Type B pancreatic cell (in vitro differentiated cells): ENCODE data around the gene ZC2HC1C. TPM values are rescaled to one million over a fixed set of nuclear protein-coding genes. Genes with fewer than 3 reads are reported as not detected.

Source experiments
- DNase-seq: peaks from one replicate; pipeline ENCODE4 v3.0.0; 2021; ENCODE audit warnings: mixed read lengths; ENCODE audit not compliant: unreplicated experiment; ENCODE audit errors: extremely low spot score
- H3K27ac Mint-ChIP-seq: 2 replicates; pipeline ENCODE4 v1.8.0; 2021; ENCODE audit warnings: mild to moderate bottlenecking, mixed read lengths
- H3K27me3 Mint-ChIP-seq: 2 replicates; pipeline ENCODE4 v1.8.0; 2021; ENCODE audit warnings: mixed read lengths
- H3K36me3 Mint-ChIP-seq: 2 replicates; pipeline ENCODE4 v1.8.0; 2021; ENCODE audit warnings: mixed read lengths
- H3K4me1 Mint-ChIP-seq: one replicate; pipeline ENCODE4 v1.8.0; 2021; ENCODE audit warnings: mixed read lengths; ENCODE audit not compliant: unreplicated experiment
- H3K4me3 Mint-ChIP-seq: 2 replicates; pipeline ENCODE4 v1.8.0; 2021; ENCODE audit warnings: mild to moderate bottlenecking, mixed read lengths
- H3K9me3 Mint-ChIP-seq: 2 replicates; pipeline ENCODE4 v1.8.0; 2021; ENCODE audit warnings: mixed read lengths
- total RNA-seq: library from RNA; stranded (reverse); gene quantifications from 2 replicates; pipeline ENCODE4 v1.2.1, GENCODE V29; 2021; ENCODE audit warnings: low replicate concordance
- TF ChIP-seq, protein P1 (sequence below): fragments of 200-600 bp; sonication (generic); conservative IDR thresholded peaks from 2 replicates; pipeline ENCODE4 v1.5.0; 2021; ENCODE audit warnings: antibody characterized with exemption, mild to moderate bottlenecking

Gene ZC2HC1C
- total RNA-seq, 1 donor from 2014 or later: 3.7 TPM

GRCh38 chr14:75084513-75084912, 15.1 kb downstream of the ZC2HC1C start:
- Mint-ChIP-seq H3K27me3 (no peaks in the 10 kb centered on the region), H3K36me3 (peaks cover 35% of the 10 kb centered on the region), H3K27ac (no peak overlapping the region), H3K4me3 (no peak overlapping the region), H3K4me1 (peaks cover 11% of the 10 kb centered on the region), H3K9me3 (no peaks in the 10 kb centered on the region)
- TF ChIP-seq, protein P1, sequence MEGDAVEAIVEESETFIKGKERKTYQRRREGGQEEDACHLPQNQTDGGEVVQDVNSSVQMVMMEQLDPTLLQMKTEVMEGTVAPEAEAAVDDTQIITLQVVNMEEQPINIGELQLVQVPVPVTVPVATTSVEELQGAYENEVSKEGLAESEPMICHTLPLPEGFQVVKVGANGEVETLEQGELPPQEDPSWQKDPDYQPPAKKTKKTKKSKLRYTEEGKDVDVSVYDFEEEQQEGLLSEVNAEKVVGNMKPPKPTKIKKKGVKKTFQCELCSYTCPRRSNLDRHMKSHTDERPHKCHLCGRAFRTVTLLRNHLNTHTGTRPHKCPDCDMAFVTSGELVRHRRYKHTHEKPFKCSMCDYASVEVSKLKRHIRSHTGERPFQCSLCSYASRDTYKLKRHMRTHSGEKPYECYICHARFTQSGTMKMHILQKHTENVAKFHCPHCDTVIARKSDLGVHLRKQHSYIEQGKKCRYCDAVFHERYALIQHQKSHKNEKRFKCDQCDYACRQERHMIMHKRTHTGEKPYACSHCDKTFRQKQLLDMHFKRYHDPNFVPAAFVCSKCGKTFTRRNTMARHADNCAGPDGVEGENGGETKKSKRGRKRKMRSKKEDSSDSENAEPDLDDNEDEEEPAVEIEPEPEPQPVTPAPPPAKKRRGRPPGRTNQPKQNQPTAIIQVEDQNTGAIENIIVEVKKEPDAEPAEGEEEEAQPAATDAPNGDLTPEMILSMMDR: no peak
- DNase-seq: no peak

DNA sequence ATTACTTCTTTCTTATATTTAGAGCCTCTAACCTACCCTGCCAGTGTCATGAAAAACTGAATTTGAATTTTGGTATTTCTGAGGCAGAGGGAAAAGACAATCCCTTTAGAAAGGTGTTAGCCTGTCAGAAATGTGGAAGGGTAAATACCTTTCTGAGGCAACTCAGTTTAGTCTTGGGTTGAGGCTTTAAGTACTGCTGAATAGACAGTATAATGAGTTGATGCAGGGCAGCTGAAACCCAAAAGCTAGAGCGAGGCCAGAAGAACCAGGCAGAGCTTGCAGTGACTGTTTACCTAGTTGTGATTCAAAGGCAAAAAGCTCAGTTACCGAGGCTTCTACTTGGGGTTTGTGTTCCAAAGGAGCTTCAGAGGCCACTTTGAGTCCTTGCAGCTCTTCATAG, 18.7 kb downstream of the ZC2HC1C start:
- Mint-ChIP-seq H3K36me3 (peaks cover 30% of the 10 kb centered on the region), H3K9me3 (no peaks in the 10 kb centered on the region)
- TF ChIP-seq, protein P1: no peak

GRCh38 chr14:75088566-75089373, 19.3 kb downstream of the ZC2HC1C start:
- no peaks in the 10 kb centered on the region for H3K9me3 Mint-ChIP-seq
- H3K27ac Mint-ChIP-seq: no peak overlapping the region

More for the DNA sequence above, 18.7 kb downstream of the ZC2HC1C start:
- H3K27me3 Mint-ChIP-seq: no peaks in the 10 kb centered on the region
- DNase-seq: no peak
- no peak overlapping the region for H3K4me3 Mint-ChIP-seq
- H3K4me1 Mint-ChIP-seq: no peaks in the 10 kb centered on the region
- no peak overlapping the region for H3K27ac Mint-ChIP-seq

GRCh38 chr14:75090353-75090752, 20.9 kb downstream of the ZC2HC1C start:
- peaks cover 20% of the 10 kb centered on the region for H3K36me3 Mint-ChIP-seq
- TF ChIP-seq, protein P1: no peak
- H3K27ac Mint-ChIP-seq: no peak overlapping the region
- no peaks in the 10 kb centered on the region for H3K4me1 Mint-ChIP-seq
- no peak overlapping the region for H3K4me3 Mint-ChIP-seq
- no peaks in the 10 kb centered on the region for H3K27me3 Mint-ChIP-seq
- no peaks in the 10 kb centered on the region for H3K9me3 Mint-ChIP-seq
- no peak for DNase-seq

More at GRCh38 chr14:75088566-75089373, 19.3 kb downstream of the ZC2HC1C start:
- Mint-ChIP-seq H3K4me3 (no peak overlapping the region), H3K27me3 (no peaks in the 10 kb centered on the region), H3K4me1 (no peaks in the 10 kb centered on the region), H3K36me3 (peaks cover 29% of the 10 kb centered on the region)
- TF ChIP-seq, protein P1: peak; percentile 88
- DNase-seq: no peak

- DNase-seq: no peak
- TF ChIP-seq, protein P1: no peak
- Mint-ChIP-seq H3K27ac (no peak overlapping the region), H3K27me3 (no peaks in the 10 kb centered on the region), H3K4me3 (no peak overlapping the region), H3K9me3 (no peaks in the 10 kb centered on the region), H3K4me1 (no peaks in the 10 kb centered on the region), H3K36me3 (peaks cover 18% of the 10 kb centered on the region)
Measured at GRCh38 chr14:75091251-75091650, 21.8 kb downstream of the ZC2HC1C start.
